ENCODE results near the gene CFAP410. TPM values are rescaled to one million over a fixed set of nuclear protein-coding genes. Genes with fewer than 3 reads are reported as not detected.

CFAP410 gene
- total and polyA plus RNA-seq, 12 donors = 10.9 to 34.7 (median 13.9) TPM

GRCh38 chr21:44289381-44290010 lies 49.7 kb downstream of the CFAP410 start:
- no peak for DNase-seq

GRCh38 chr21:44288251-44289110 lies 50.7 kb downstream of the CFAP410 start:
- DNase-seq = no peak
- Histone ChIP-seq H3K4me3 (no peak overlapping the region), H3K9me3 (no peaks in the 10 kb centered on the region), H3K27ac (no peak overlapping the region), H3K4me1 (peaks cover 0 to 9% (median 0%) of the 10 kb centered on the region in 9 donors), H3K27me3 (peaks cover 0 to 37% (median 21%) of the 10 kb centered on the region in 7 donors), H3K36me3 (no peaks in the 10 kb centered on the region)
- no peak for ATAC-seq
- WGBS, 2 donors = 87 to 95% methylated on average over 23 of the region's 23 CpGs
- no peak for TF ChIP-seq CTCF (IDR thresholded peaks at IDR 0.05)
- intact Hi-C loops (cut with DNase I) = loop anchor here in 1 of 10 donors (2.0 kb wide), 1 partner anchor 22 kb away; no protein-coding TSS in a partner anchor

More at GRCh38 chr21:44289381-44290010, 49.7 kb downstream of the CFAP410 start:
- ATAC-seq = no peak
- Histone ChIP-seq H3K9me3 (no peaks in the 10 kb centered on the region), H3K36me3 (no peaks in the 10 kb centered on the region), H3K4me1 (peaks cover under 1 to 12% (median 4%) of the 10 kb centered on the region in 9 donors), H3K4me3 (no peak overlapping the region), H3K27me3 (peaks cover 0 to 36% (median 21%) of the 10 kb centered on the region in 7 donors), H3K27ac (no peak overlapping the region)
- intact Hi-C loops (cut with DNase I) = loop anchor here in 1 of 10 donors (2.0 kb wide), 1 partner anchor 23 kb away; no protein-coding TSS in a partner anchor
- no peak for TF ChIP-seq CTCF (IDR thresholded peaks at IDR 0.05)
- 84 to 87% methylated on average over 24 of the region's 24 CpGs for WGBS, 2 donors

- H3K4me3 ChIP-seq = no peak overlapping the region
- H3K27me3 ChIP-seq = peaks cover 0 to 30% (median 21%) of the 10 kb centered on the region in 7 donors
- no peaks in the 10 kb centered on the region for H3K36me3 ChIP-seq
- 73% methylated on average over 31 of the region's 31 CpGs for WGBS, 2 donors
- intact Hi-C loops (cut with DNase I) = no loop called here
- H3K27ac ChIP-seq = no peak overlapping the region
- DNase-seq (no peak), ATAC-seq (peak in 1 of 8 donors; percentile 5)
- no peak for TF ChIP-seq CTCF (IDR thresholded peaks at IDR 0.05)
- peaks cover 0 to 9% (median 0%) of the 10 kb centered on the region in 9 donors for H3K4me1 ChIP-seq
- no peaks in the 10 kb centered on the region for H3K9me3 ChIP-seq
These were observed 52.2 kb downstream of the CFAP410 start for GRCh38 chr21:44286716-44287632.

Measured in heart right ventricle (tissue), 16 donors.